ENCODE results near the gene GAB2. TPM values are rescaled to one million over a fixed set of nuclear protein-coding genes. Genes with fewer than 3 reads are reported as not detected.
"Not testable (repeated sequence)": the region's sequence is repeated elsewhere in the genome, so short reads cannot be mapped to it uniquely, and the experiment has no call there.

Gene GAB2
- total RNA-seq, 3 donors from 2014 or later: 1.9 to 3.2 (median 3.2) TPM

DNA sequence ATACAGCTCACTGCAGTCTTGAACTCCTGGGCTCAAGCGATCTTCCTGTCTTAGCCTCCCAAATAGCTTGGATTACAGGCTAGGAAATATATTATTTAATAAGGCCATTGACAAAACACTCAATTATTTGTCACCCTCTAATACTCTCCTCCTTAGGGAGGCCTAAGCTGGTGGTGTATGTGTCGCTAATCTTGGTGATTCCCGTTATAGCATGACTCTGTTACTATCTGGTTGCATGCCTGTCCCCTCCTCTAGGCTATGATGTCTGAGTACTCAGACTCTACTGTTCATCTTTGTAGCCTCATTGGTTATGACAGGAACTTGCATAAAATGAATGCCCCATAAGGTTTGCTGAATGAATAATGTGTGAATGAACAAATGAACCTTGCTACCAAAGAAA is 141.3 kb downstream of the GAB2 start:
- Mint-ChIP-seq H3K9me3 (peaks cover 23% of the 10 kb centered on the region), H3K4me3 (no peak overlapping the region), H3K4me1 (ENCODE audit: low read depth) (no peaks in the 10 kb centered on the region), H3K27me3 (ENCODE audit: low read depth) (no peaks in the 10 kb centered on the region), H3K36me3 (ENCODE audit: insufficient read depth) (peaks cover 12% of the 10 kb centered on the region)
- DNase-seq: no peak
- ATAC-seq: no peak

DNA sequence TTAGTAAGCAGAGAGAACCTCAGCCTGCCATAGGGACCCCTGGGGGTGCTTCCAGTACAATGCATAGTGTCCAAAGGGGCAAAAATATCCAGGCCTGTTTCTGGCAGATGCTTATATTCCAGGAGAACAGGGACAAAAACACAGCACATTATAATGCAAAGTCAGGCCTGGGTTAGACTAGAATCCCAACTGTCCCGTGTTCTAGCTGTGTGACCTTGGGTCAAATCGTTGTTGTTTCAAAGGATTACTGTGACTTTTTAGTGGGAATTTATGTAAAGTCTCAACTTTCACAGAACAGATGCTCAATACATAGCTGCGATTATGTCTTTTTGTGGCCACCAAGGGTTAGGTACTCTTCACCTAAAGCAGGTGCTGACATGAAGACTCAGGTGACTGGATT is 142.9 kb downstream of the GAB2 start:
- Mint-ChIP-seq H3K4me3 (no peak overlapping the region), H3K27me3 (ENCODE audit: low read depth) (no peaks in the 10 kb centered on the region), H3K36me3 (ENCODE audit: insufficient read depth) (peaks cover 12% of the 10 kb centered on the region)

DNA sequence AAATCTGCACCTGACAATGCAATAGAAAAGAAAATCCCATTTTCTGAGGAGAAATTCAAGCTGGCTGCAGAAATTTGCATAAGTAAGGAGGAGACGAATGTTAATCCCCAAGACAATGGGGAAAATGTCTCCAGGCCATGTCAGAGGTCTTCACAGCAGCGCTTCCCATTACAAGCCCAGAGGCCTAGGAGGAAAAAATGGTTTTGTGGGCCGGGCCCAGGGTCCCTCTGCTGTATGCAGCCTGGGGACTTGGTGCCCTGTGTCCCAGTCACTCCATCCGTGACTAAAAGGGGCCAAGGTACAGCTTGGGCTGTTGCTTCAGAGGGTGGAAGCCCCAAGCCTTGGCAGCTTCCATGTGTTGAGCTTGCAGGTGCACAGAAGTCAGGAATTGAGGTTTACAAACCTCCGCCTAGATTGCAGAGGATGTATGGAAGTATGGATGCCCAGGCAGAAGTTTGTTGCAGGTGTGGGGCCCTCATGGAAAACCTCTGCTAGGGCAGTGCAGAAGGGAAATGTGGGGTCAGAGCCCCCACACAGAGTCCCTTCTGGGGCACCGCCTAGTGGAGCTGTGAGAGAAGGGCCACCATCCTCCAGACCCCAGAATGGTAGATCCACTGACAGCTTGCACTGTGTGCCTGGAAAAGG is 144.9 kb downstream of the GAB2 start:
- H3K4me1 Mint-ChIP-seq (ENCODE audit: low read depth); H3K27me3 Mint-ChIP-seq (ENCODE audit: low read depth); DNase-seq; H3K4me3 Mint-ChIP-seq; ATAC-seq: not testable (repeated sequence)
- Mint-ChIP-seq H3K36me3 (ENCODE audit: insufficient read depth) (peaks cover 12% of the 10 kb centered on the region), H3K9me3 (peaks cover 23% of the 10 kb centered on the region)

More for the DNA sequence above, 142.9 kb downstream of the GAB2 start:
- Mint-ChIP-seq H3K9me3 (peaks cover 23% of the 10 kb centered on the region), H3K4me1 (ENCODE audit: low read depth) (no peaks in the 10 kb centered on the region)
- DNase-seq (no peak), ATAC-seq (no peak)

DNA sequence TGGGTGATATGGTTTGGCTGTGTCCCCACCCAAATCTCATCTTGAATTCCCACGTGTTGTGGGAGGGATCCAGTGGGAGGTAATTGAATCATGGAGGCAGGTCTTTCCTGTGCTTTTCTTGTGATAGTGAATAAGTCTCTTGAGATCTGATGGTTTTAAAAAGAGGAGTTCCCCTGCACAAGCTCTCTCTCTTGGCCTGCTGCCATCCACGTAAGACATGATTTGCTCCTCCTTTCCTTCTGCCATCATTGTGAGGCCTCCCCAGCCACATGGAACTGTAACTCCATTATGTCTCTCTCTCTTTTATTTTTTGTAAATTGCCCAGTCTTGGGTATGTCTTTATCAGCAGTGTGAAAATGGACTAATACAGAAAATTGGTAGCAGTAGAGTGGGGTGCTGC is 145.8 kb downstream of the GAB2 start:
- not testable (repeated sequence) for H3K27me3 Mint-ChIP-seq (ENCODE audit: low read depth); H3K4me1 Mint-ChIP-seq (ENCODE audit: low read depth); ATAC-seq; H3K4me3 Mint-ChIP-seq; DNase-seq
- Mint-ChIP-seq H3K9me3 (peaks cover 23% of the 10 kb centered on the region), H3K36me3 (ENCODE audit: insufficient read depth) (peaks cover 12% of the 10 kb centered on the region)

DNA sequence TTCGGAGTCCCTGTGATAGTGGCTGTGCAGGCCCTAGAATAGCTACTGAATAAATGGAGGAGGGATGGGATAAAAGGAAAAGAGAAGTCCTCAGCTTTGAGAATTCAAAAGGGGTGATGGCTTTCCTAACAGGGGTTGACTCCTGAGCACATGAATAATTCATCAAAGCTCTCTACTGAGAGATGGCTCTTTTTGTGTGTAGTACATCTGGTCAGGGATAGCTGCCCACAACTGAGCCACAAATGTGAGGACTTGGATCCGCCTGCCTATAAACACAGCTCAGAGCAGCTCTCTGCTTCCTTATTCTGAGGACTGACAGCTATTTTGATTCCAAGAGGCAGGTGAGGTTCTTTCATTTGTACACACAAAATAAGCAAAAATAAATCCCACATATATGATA is 146.6 kb downstream of the GAB2 start:
- Mint-ChIP-seq H3K4me3 (no peak overlapping the region), H3K36me3 (ENCODE audit: insufficient read depth) (peaks cover 12% of the 10 kb centered on the region), H3K9me3 (peaks cover 23% of the 10 kb centered on the region), H3K4me1 (ENCODE audit: low read depth) (no peaks in the 10 kb centered on the region), H3K27me3 (ENCODE audit: low read depth) (no peaks in the 10 kb centered on the region)
- DNase-seq: no peak
- ATAC-seq: no peak

DNA sequence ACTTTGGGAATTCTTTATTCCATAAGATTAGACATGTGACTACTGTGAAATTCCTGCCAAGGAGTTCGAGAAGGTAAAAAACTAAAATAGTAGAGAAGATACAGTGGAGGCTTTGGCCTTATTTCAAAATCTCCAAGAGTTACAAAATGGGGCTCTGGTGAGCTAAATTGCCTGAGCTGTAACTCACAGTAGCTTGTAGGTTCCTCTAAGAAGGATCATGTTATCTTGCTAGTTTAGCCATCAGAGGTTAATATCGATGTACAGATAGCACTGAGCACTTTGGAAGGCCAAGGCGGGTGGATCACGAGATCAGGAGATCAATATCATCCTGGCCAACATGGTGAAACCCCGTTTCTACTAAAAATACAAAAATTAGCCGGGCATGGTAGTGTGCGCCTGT is 147.8 kb downstream of the GAB2 start:
- peaks cover 23% of the 10 kb centered on the region for H3K9me3 Mint-ChIP-seq
- no peak overlapping the region for H3K4me3 Mint-ChIP-seq
- peaks cover 12% of the 10 kb centered on the region for H3K36me3 Mint-ChIP-seq (ENCODE audit: insufficient read depth)
- no peak for DNase-seq
- H3K4me1 Mint-ChIP-seq (ENCODE audit: low read depth): no peaks in the 10 kb centered on the region
- H3K27me3 Mint-ChIP-seq (ENCODE audit: low read depth): no peaks in the 10 kb centered on the region
- ATAC-seq: no peak

DNA sequence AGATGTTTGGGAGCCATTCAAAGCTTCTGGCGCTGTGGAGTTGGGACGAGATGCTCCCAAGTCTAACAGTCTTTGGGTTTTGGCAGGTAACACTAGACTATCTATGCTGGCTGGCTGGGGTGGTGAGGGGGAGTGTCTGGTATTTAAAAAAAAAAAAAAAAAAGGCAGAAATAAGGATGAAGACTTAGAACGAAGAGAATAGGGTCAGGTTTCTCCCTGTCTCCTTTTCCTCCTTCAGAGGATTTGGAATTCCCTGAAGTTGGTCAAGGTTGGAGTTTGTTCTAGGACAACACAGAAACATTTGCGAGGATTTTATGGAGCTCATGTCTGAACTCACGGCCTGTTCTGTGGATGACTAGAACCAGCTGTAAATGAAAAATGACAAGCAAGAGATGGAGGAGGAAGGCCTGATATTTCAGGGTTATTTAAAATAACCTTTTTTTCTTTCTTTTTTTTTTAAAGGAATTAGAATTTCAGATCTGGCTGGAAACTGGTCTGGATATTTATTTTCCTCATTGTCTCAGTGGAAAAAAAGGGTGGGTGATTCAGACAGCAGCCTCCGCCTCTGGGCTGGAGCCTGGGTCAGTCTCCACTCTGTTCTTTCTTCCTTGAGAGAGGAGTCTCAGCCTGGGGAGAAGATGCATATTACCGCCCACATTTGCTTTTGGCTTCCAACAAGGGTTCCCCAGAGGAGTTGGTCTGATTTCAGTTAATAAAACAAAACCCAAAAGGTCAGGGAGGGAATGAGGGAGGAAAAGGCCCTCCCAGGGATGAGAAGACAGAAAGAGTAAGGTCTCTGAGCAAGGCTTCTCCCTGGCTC is 148.8 kb downstream of the GAB2 start:
- Mint-ChIP-seq H3K27me3 (ENCODE audit: low read depth) (no peaks in the 10 kb centered on the region), H3K4me3 (no peak overlapping the region), H3K4me1 (ENCODE audit: low read depth) (no peaks in the 10 kb centered on the region), H3K36me3 (ENCODE audit: insufficient read depth) (peaks cover 12% of the 10 kb centered on the region), H3K9me3 (peaks cover 19% of the 10 kb centered on the region)
- DNase-seq (no peak), ATAC-seq (no peak)

DNA sequence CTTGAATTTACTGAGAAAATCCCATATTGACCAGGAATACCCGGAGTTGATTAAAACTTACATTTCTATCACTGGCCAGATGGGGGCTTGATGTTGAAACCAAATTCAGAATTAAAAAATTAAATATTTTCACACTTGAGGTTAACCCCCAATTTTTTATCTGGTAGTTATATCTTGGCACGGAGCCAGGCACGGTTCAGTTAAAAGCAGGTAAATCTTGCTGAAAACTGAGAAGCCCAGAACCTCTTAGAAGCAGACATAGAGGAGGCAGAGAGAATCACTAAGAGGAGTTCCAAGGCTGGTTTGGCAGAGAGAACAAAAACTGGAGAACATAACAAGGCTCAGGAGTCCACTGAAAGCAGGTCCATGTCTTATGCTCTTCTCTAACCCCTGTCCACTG is 151.2 kb downstream of the GAB2 start:
- no peak for DNase-seq
- no peaks in the 10 kb centered on the region for H3K9me3 Mint-ChIP-seq

DNA sequence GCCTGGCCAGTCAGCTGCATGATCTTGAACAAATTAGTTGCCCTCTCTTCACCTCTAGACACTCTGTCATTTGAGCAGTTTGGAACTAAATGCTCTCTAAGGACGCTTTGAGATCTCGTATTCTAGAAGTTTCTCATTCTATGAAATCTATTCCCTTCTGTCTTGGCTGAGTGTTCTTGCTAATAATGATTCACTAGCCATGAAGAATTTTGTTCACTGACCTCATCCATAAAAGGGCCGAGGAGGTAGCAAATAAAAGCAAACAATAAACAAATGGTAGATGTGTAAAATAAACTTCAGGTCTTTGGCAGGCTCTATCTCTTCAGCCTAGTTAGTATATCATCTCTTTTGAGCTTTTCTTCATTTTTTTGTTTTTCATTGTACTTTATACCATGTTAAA is 152.3 kb downstream of the GAB2 start:
- no peaks in the 10 kb centered on the region for H3K27me3 Mint-ChIP-seq (ENCODE audit: low read depth)
- H3K36me3 Mint-ChIP-seq (ENCODE audit: insufficient read depth): no peaks in the 10 kb centered on the region
- DNase-seq (no peak), ATAC-seq (no peak)
- H3K4me3 Mint-ChIP-seq: no peak overlapping the region
- no peaks in the 10 kb centered on the region for H3K9me3 Mint-ChIP-seq
- no peaks in the 10 kb centered on the region for H3K4me1 Mint-ChIP-seq (ENCODE audit: low read depth)

More for the DNA sequence above, 151.2 kb downstream of the GAB2 start:
- ATAC-seq: no peak
- H3K36me3 Mint-ChIP-seq (ENCODE audit: insufficient read depth): no peaks in the 10 kb centered on the region
- H3K27me3 Mint-ChIP-seq (ENCODE audit: low read depth): no peaks in the 10 kb centered on the region
- H3K4me3 Mint-ChIP-seq: no peak overlapping the region
- no peaks in the 10 kb centered on the region for H3K4me1 Mint-ChIP-seq (ENCODE audit: low read depth)

DNA sequence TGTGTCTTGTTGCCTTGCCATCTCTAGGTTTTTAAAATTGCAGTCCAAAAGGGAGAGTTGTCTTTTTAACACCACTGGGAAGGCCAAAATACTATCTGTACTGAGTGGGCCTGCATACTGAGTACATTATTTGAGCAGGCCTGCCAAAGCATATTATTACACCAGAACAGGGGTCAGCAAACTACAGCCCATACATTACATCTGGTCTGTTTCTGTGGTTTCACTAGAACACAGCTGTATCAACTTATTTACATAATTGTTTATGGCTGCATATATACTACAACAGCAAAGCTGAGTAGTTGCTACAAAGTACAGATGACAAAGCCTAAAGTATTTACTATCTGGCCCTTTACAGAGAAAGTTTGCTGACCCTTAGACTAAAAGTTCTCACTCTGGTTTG is 154.9 kb downstream of the GAB2 start:
- Mint-ChIP-seq H3K4me1 (ENCODE audit: low read depth) (no peaks in the 10 kb centered on the region), H3K4me3 (no peak overlapping the region), H3K36me3 (ENCODE audit: insufficient read depth) (no peaks in the 10 kb centered on the region), H3K9me3 (no peaks in the 10 kb centered on the region), H3K27me3 (ENCODE audit: low read depth) (no peaks in the 10 kb centered on the region)
- DNase-seq: no peak
- ATAC-seq: no peak

DNA sequence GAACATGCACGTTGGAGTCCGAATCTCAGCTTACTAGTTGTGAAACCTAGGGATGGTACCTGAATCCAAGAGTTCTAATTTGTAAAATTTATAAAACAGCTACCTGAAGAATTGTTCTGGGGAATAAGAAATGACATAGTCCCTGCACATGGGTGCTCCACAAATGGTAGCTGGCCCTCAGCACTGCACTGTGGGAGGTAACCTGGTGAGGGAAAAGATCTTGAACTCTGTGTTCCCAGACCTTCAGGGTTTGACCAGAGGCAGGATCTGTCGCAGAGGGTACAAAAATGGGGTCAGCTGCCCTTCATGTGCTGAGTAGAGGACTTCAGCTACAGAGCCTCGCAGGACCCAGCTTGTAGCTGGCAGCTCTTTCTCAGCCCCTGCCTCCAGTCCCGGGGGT is 155.4 kb downstream of the GAB2 start:
- ATAC-seq (no peak), DNase-seq (no peak)
- H3K4me1 Mint-ChIP-seq (ENCODE audit: low read depth): no peaks in the 10 kb centered on the region
- no peaks in the 10 kb centered on the region for H3K9me3 Mint-ChIP-seq
- no peaks in the 10 kb centered on the region for H3K36me3 Mint-ChIP-seq (ENCODE audit: insufficient read depth)
- H3K4me3 Mint-ChIP-seq: no peak overlapping the region
- H3K27me3 Mint-ChIP-seq (ENCODE audit: low read depth): no peaks in the 10 kb centered on the region

DNA sequence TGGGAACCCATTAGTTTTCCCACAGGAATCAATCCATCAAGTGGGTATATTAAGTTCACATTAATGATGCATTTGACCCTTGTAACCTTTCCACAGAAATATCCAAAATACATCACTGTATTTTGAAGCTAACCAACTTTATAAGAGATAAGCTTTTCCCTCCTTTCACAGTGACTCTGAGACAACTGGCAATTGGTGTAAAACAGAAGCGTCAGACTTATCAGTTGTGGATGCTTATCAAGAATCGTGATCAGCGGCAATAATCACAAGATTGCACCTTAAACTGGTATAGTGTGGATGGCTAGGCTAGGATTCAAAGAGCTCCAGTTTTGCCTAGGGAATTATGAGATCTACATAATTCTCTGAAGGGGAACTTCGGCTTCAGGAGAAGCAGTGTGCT is 155.8 kb downstream of the GAB2 start:
- Mint-ChIP-seq H3K36me3 (ENCODE audit: insufficient read depth) (no peaks in the 10 kb centered on the region), H3K4me3 (no peak overlapping the region), H3K9me3 (no peaks in the 10 kb centered on the region), H3K27me3 (ENCODE audit: low read depth) (no peaks in the 10 kb centered on the region), H3K4me1 (ENCODE audit: low read depth) (no peaks in the 10 kb centered on the region)
- DNase-seq: no peak
- no peak for ATAC-seq

DNA sequence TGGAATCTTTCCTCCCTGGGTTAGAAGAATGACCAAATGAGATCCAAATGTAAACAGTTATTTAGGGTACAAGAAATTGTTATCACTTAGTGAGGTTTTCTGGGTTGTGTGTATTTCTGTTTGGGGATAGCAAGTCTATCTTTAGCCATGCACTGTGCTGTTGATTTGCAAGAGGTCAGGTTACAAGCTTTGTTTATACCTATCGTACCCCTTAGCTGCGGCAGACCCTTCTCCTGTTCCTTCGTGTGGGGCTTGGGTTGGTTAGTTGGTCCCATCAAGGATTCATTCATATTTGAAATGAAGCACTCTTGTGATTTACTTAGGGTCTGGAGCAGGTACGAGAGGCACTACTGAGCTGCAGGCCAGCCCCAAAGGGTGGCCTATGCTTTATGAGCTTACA is 156.3 kb downstream of the GAB2 start:
- Mint-ChIP-seq H3K27me3 (ENCODE audit: low read depth) (no peaks in the 10 kb centered on the region), H3K36me3 (ENCODE audit: insufficient read depth) (no peaks in the 10 kb centered on the region), H3K4me1 (ENCODE audit: low read depth) (no peaks in the 10 kb centered on the region), H3K9me3 (no peaks in the 10 kb centered on the region), H3K4me3 (no peak overlapping the region)
- DNase-seq: no peak
- ATAC-seq: no peak

DNA sequence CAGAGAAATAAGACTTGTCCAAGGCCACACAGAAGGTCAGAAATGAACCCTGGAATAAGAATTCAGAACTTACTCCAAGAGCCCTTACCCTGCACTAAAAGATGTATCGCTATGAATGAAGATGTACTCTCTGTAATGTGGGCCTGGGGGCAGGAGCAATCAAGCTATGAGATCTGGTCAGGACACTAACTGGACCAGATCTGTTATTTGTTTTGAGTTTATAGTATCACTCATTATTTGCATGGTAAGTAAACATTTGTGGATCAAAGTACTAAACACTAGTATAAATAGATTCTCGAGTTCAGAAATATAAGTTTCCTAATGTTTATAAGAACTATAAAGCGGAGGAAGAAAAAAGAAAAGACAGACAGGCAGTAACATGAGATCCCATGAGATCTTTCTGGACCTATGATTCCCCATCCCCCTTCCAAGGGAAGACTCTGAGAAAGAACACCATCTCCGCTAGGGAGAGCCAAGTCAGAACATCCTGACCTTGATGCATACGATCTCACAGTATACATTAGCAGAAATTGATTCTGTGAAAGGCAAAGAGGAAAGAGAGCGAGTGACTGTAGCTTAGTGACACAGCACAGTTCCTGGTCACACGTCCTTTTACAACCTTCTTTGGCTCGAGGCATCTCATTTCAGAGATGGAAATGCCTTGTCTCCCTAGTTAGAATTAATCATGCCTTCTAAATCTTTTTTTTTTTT is 157.7 kb downstream of the GAB2 start:
- no peak overlapping the region for H3K4me3 Mint-ChIP-seq
- no peaks in the 10 kb centered on the region for H3K9me3 Mint-ChIP-seq
- DNase-seq: no peak
- no peaks in the 10 kb centered on the region for H3K36me3 Mint-ChIP-seq (ENCODE audit: insufficient read depth)
- H3K4me1 Mint-ChIP-seq (ENCODE audit: low read depth): no peaks in the 10 kb centered on the region
- ATAC-seq: no peak
- H3K27me3 Mint-ChIP-seq (ENCODE audit: low read depth): no peaks in the 10 kb centered on the region

DNA sequence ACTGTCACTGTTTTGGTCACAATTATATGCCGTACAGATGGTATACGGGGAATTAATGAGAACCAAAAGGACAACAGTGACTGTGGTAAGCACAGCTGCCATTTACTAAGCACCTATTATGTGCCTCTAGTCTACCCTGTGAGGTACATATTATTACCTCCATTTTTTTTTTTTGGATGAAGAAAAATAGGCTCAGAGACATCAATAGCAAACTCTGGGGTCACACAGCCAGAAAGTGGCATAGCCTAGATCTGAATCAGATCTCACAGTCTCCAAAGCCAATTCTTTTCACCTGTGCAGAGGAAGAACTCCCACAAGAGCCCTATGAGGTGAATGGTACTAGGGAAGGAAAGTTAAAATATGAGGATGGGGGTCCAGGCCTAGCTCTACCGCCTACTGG is 160.0 kb downstream of the GAB2 start:
- Mint-ChIP-seq H3K4me3 (no peak overlapping the region), H3K4me1 (ENCODE audit: low read depth) (no peaks in the 10 kb centered on the region), H3K27me3 (ENCODE audit: low read depth) (no peaks in the 10 kb centered on the region), H3K36me3 (ENCODE audit: insufficient read depth) (no peaks in the 10 kb centered on the region), H3K9me3 (no peaks in the 10 kb centered on the region)
- ATAC-seq: no peak
- DNase-seq: no peak
